IPS-18a (cell line): ENCODE results near the gene KIF12.

Experiments used
- H3K27ac ChIP-seq: one replicate; pipeline ENCODE4 v1.5.1; 2013; ENCODE audit warnings: low read length
- H3K27me3 ChIP-seq: one replicate; pipeline ENCODE4 v1.6.1; 2013; ENCODE audit warnings: mild to moderate bottlenecking, low read length; ENCODE audit not compliant: control insufficient read depth, insufficient read depth
- H3K36me3 ChIP-seq: one replicate; pipeline ENCODE4 v1.6.1; 2013; ENCODE audit warnings: low read depth, low read length; ENCODE audit not compliant: control insufficient read depth
- H3K4me1 ChIP-seq: one replicate; pipeline ENCODE4 v1.6.1; 2013; ENCODE audit warnings: low read depth, low read length; ENCODE audit not compliant: control insufficient read depth
- H3K4me3 ChIP-seq: one replicate; pipeline ENCODE4 v1.5.1; 2013; ENCODE audit warnings: low read length
- H3K9ac ChIP-seq: one replicate; pipeline ENCODE4 v1.6.1; 2013; ENCODE audit warnings: mild to moderate bottlenecking, low read length, moderate library complexity
- H3K9me3 ChIP-seq: one replicate; pipeline ENCODE4 v1.6.1; 2013; ENCODE audit warnings: low read depth, low read length; ENCODE audit not compliant: control insufficient read depth

Gene KIF12

GRCh38 chr9:114112778-114113584, 13.9 kb upstream of the KIF12 start:
- Histone ChIP-seq H3K36me3 (no peaks in the 10 kb centered on the region), H3K9ac (no peak overlapping the region), H3K4me1 (no peaks in the 10 kb centered on the region), H3K27me3 (peaks cover 6% of the 10 kb centered on the region), H3K9me3 (no peaks in the 10 kb centered on the region), H3K4me3 (no peak overlapping the region), H3K27ac (no peak overlapping the region)

DNA sequence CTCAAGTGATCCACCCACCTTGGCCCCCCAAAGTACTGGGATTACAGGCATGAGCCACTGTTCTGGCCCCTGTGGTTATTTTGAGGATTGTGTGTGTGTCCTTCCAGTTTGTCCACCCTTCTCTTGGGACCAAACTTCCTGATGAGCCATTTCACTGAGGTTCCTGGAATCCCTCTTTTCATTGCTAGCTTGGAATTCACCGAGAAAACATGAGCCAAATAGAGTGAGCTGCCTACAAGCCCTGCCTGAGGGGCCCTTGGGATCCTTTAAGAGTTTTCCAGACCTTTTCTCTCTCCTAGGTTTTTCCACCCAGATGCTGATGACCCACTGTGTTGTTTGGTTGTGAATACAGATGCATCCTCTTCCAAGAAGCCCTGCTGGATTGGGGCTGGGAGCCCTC, 13.2 kb upstream of the KIF12 start:
- Histone ChIP-seq H3K4me3 (no peak overlapping the region), H3K9ac (no peak overlapping the region), H3K36me3 (no peaks in the 10 kb centered on the region), H3K4me1 (no peaks in the 10 kb centered on the region), H3K9me3 (no peaks in the 10 kb centered on the region), H3K27ac (no peak overlapping the region), H3K27me3 (peaks cover 6% of the 10 kb centered on the region)

DNA sequence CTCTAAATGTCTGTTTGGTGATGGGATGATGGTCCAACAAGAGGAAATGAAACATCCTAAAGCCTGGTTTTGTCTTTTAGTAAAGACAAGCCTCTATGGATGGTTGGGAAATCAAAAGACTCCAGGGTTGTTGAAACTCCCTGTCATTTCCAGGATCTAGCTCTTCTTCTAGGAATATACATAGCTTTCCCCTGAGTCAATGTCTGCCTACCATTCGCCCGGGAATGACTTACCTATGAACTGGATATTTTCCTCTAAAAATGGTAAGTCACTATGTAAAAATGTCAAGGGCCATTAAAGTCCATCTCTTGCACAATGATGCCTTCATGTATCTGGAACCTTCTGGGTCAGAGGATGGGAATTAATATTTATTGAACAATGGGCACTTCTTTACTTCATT, 11.1 kb upstream of the KIF12 start:
- Histone ChIP-seq H3K36me3 (no peaks in the 10 kb centered on the region), H3K4me3 (no peak overlapping the region), H3K9ac (no peak overlapping the region), H3K4me1 (no peaks in the 10 kb centered on the region), H3K27ac (no peak overlapping the region), H3K9me3 (no peaks in the 10 kb centered on the region), H3K27me3 (peaks cover 6% of the 10 kb centered on the region)

DNA sequence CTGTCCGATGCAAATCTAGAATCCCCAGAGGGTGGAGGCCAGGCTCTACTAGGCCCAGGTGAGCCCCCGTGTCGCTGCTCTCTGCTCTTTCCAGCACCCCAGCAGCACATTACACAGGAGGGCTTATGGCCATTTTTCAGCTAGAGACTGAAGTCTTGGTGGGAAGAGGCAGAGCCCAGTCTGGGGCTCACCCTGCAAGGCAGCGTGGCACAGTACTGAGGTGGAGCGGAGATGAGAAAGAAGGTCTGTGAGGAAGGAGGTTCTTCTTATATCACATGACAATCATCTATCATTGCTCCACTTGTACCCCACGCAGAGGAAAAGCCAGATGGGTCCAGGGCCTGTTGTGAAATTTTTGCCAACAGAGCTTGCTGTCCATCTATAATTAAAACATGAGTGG, 10.0 kb upstream of the KIF12 start:
- Histone ChIP-seq H3K36me3 (no peaks in the 10 kb centered on the region), H3K27ac (no peak overlapping the region), H3K9ac (no peak overlapping the region), H3K27me3 (peaks cover 6% of the 10 kb centered on the region), H3K4me3 (no peak overlapping the region), H3K9me3 (no peaks in the 10 kb centered on the region), H3K4me1 (no peaks in the 10 kb centered on the region)

GRCh38 chr9:114108016-114108833, 9.1 kb upstream of the KIF12 start:
- Histone ChIP-seq H3K27me3 (peaks cover 6% of the 10 kb centered on the region), H3K4me1 (no peaks in the 10 kb centered on the region), H3K27ac (no peak overlapping the region), H3K9ac (no peak overlapping the region), H3K36me3 (no peaks in the 10 kb centered on the region), H3K9me3 (no peaks in the 10 kb centered on the region), H3K4me3 (no peak overlapping the region)

DNA sequence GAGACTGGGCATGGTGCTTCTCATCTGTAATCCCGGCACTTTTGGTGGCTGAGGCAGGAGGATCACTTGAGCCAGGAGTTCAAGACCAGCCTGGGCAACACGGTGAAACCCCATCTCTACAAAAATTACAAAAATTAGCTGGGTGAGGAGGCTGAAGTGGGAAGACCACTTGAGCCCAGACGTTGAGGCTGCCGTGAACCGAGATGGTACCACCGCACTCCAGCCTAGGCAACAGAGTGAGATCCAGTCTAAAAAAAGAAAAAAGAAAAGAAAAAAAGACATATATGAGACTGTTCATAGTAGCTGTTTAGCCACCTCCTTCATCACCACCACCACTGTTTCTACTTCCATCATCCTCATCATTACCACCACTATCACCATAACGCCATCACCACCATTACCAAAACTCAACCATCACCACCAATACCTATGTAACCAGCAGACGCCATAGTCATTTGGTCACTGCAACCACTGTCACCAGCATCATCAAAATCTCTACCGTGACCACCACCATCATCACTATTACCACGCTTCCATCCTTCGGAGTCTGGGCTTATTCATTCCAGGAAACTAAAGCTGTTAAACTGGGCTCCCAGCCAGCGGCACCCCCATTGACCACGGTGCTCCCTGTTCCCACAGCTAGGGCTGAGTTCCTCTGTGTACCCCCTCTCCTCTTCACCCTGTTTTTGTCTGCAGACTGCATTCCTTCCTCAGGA, 8.4 kb upstream of the KIF12 start:
- Histone ChIP-seq H3K36me3 (no peaks in the 10 kb centered on the region), H3K27ac (no peak overlapping the region), H3K9ac (no peak overlapping the region), H3K27me3 (peaks cover 6% of the 10 kb centered on the region), H3K9me3 (no peaks in the 10 kb centered on the region), H3K4me1 (no peaks in the 10 kb centered on the region), H3K4me3 (no peak overlapping the region)

- no peaks in the 10 kb centered on the region for H3K36me3 ChIP-seq
- no peak overlapping the region for H3K27ac ChIP-seq
- H3K9ac ChIP-seq: no peak overlapping the region
- no peaks in the 10 kb centered on the region for H3K9me3 ChIP-seq
- peaks cover 10% of the 10 kb centered on the region for H3K27me3 ChIP-seq
- no peak overlapping the region for H3K4me3 ChIP-seq
- no peaks in the 10 kb centered on the region for H3K4me1 ChIP-seq
Measured at GRCh38 chr9:114105236-114105635, 6.1 kb upstream of the KIF12 start.

DNA sequence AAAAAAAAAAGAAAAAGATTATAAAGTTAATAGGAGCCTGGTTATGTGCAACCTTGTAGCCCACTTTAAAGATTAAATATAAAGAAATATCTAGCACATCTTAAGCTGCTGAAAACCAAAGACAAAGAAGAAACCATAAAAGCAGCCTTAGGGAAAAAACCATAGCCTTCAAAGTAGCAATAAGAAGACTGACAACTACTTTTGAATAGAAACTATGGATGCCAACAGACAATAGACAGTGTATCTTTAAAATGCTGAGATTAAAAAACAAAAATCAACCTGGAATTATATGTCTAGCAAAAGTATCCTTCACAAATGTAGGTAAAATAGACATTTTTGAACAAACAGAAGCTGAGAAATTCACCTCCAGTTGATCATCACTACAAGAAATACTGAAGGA, 3.4 kb upstream of the KIF12 start:
- H3K36me3 ChIP-seq: no peaks in the 10 kb centered on the region

DNA sequence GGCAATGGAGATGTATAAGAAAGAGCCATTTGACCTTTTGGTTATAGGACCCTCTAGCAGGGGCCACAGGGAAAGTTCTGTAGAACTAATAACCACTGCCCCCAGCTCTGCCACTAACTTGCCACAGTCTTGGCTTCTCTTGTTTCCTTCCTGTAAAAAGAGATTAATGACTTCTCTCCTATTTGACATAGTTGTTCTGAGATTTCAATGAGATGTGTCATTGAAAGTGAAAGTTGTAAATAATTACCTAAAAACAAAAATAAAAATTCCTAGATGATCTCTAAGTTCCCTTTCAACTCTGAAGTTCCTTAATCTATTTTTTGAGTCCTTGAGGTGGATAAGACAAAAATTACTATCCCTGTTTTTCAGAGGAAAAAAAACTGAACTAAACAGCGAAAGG, 1.4 kb upstream of the KIF12 start:
- peaks cover 36% of the 10 kb centered on the region for H3K27me3 ChIP-seq
- H3K27ac ChIP-seq: no peak overlapping the region
- no peak overlapping the region for H3K4me3 ChIP-seq
- no peaks in the 10 kb centered on the region for H3K9me3 ChIP-seq
- H3K9ac ChIP-seq: no peak overlapping the region
- H3K4me1 ChIP-seq: peaks cover 11% of the 10 kb centered on the region
- H3K36me3 ChIP-seq: no peaks in the 10 kb centered on the region

More for the DNA sequence above, 3.4 kb upstream of the KIF12 start:
- Histone ChIP-seq H3K4me3 (no peak overlapping the region), H3K9ac (no peak overlapping the region), H3K9me3 (no peaks in the 10 kb centered on the region), H3K27me3 (peaks cover 25% of the 10 kb centered on the region), H3K27ac (no peak overlapping the region), H3K4me1 (peaks cover 11% of the 10 kb centered on the region)

DNA sequence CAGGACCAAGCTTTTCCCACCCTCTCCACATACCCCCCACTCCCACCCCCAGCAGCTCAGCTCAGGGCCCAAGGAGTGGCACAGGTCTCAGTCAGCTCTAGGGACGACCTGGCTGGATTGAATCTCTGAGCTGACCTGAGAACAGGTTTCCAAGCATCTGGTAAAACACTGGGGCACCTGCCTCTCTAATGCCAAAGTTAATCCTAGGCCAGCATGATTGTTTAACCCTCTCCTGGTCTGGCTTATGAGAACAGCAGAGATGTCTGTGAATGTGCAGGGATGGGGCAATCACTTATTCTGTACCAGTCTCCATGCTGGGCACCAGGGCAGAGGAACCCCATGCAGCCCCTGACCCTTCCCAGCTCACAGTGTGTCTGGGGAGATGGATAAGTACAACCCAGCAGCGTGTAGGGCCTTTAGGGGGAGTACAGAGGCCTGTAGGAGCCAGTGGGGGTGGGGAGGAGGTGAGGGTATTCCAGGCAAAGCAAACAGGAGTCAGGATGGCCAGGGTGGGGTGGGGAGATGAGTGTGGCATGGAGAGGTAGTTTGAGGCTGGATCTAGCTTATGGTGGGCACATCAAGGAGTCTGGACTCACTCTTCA, 678 bp upstream of the KIF12 start:
- H3K4me1 ChIP-seq: peaks cover 11% of the 10 kb centered on the region

More for the DNA sequence above, 678 bp upstream of the KIF12 start:
- Histone ChIP-seq H3K4me3 (peak overlapping the region; percentile 67), H3K9ac (no peak overlapping the region), H3K9me3 (no peaks in the 10 kb centered on the region), H3K27me3 (peaks cover 36% of the 10 kb centered on the region), H3K36me3 (no peaks in the 10 kb centered on the region), H3K27ac (no peak overlapping the region)
